Stomach smooth muscle (tissue), 2 donors: ENCODE measurements around the gene KLF7.

Source experiments
- H3K27ac ChIP-seq: one replicate; pipeline ENCODE4 v1.7.0; 2013; ENCODE audit warnings: mild to moderate bottlenecking, low read length, inconsistent platforms
- H3K27me3 ChIP-seq, 2 donors: one replicate each; pipeline ENCODE4 v1.7.0; 2013; ENCODE audit warnings: low read length in 2 of 2; ENCODE audit not compliant: insufficient read depth in 2 of 2, control insufficient read depth in 1 of 2
- H3K36me3 ChIP-seq, 2 donors: one replicate each; pipeline ENCODE4 v1.7.0; 2013; ENCODE audit warnings: low read length in 2 of 2; ENCODE audit not compliant: control insufficient read depth in 2 of 2, insufficient read depth in 2 of 2
- H3K4me1 ChIP-seq: one replicate; pipeline ENCODE4 v1.7.0; 2013; ENCODE audit warnings: low read length; ENCODE audit not compliant: control insufficient read depth, insufficient read depth
- H3K4me3 ChIP-seq, 2 donors: one replicate each; pipeline ENCODE4 v1.7.0; 2013; ENCODE audit warnings: low read length in 2 of 2
- H3K9ac ChIP-seq, 2 donors: one replicate each; pipeline ENCODE4 v1.7.0; 2013; ENCODE audit warnings: low read length in 2 of 2, mild to moderate bottlenecking in 1 of 2
- H3K9me3 ChIP-seq, 2 donors: one replicate each; pipeline ENCODE4 v1.7.0; 2013; ENCODE audit warnings: low read length in 2 of 2; ENCODE audit not compliant: control insufficient read depth in 2 of 2
- donor health status: healthy.
- donor health status: Pancreatic carcinoma.

KLF7 gene

DNA sequence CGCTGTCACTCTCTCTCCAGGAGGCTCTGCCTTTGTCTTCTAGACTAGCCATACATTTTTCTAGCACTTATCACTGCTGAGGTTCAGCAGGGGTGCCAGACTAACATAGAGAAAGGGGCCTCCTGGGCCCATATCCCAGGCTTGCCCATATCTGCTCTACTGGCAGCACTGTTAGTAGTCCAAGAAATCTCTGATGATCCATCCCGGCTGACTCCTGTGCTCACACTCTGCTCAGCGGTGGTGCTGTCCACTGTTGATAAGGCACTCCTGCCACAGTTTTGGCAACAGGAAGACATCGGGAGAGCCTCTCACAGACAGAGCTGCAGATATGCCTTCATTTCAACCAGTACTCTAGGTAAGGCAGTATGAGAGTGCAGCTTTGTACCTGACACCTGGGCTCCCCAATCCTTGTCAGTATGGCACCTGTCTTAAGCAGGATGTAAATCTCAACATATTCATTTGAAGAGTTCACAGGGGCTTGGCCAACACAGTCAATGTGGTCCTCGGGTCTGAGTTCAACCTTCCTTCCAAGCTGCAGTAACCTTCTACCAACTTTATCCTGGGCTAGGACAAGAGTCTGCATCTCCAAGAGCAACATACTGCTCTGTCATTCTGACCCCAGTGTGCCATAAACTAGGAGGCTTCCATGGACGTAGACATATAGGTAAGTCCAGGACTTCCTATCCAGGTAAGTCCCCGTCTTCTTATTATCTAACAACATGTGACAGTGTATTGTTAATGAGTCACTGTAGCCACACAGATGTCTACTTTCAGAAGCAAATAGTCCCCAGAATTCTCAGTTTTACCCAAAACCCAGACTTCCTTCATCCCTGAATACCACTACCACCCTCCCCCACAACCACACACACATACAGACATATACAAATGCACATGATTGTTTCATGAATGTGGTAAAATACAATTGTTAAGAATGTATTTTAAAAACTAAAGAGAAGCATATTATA, 16.2 kb downstream of the KLF7 start:
- H3K27me3 ChIP-seq = no peaks in the 10 kb centered on the region
- H3K27ac ChIP-seq = no peak overlapping the region
- peaks cover 0 to 6% of the 10 kb centered on the region in 2 donors for H3K36me3 ChIP-seq
- peaks cover 40% of the 10 kb centered on the region for H3K4me1 ChIP-seq
- H3K9me3 ChIP-seq = no peaks in the 10 kb centered on the region
- peak overlapping the region; percentile 18 to 30 for H3K4me3 ChIP-seq
- H3K9ac ChIP-seq = no peak overlapping the region

DNA sequence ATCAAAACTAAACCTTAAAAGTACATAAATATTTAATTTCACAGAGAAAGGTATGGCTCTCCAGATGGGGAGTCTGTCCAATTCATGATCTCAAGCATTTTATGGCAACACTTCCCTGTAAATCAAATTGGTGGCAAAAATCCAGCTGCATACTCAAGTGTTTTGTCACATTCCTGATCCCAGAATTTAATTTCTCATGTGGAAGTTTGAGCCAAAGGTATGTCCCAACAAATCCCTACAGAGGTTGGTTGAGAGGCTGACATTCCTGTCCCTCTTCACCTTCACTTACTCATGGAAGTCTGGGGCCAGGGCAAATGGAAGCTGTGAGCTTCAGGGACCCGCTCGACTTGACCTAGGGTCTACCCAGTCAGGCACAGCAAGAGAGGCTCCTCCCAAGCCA, 17.7 kb downstream of the KLF7 start:
- Histone ChIP-seq H3K4me1 (peaks cover 47% of the 10 kb centered on the region), H3K9me3 (no peaks in the 10 kb centered on the region), H3K36me3 (peaks cover 0 to 6% of the 10 kb centered on the region in 2 donors), H3K27me3 (no peaks in the 10 kb centered on the region), H3K4me3 (peak overlapping the region in 1 of 2 donors; percentile 23), H3K9ac (no peak overlapping the region), H3K27ac (peak overlapping the region; percentile 19)

DNA sequence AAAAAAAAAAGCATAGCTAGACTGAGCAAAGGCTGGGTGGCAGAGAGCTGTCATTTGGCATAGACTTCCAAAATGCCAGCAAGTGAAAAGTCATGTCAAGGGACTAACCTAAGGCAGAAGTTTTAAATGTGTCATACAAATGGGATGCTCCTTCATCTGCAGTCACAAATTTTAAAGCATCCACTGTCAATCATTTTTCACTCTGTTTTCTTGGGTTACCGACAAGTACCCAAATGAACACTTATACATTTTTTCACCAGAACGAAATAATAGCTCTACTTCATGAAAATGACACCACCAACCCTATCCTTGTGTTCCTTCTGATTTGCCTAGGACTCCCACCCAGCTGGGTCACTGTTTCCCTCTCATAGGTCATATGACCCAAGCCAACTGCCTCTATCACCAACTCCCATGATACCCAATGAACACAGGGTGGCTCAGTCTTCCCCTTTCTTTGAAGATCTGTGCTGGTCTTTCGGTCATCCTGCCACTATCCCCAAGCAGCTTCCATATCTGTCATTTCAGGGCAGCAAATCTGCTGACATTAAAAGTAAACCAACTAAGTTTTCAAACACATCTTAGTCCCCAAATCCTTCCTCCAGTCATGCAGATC, 21.5 kb downstream of the KLF7 start:
- H3K4me1 ChIP-seq = peaks cover 47% of the 10 kb centered on the region
- no peaks in the 10 kb centered on the region for H3K9me3 ChIP-seq
- H3K4me3 ChIP-seq = peak overlapping the region in 1 of 2 donors; percentile 58
- H3K9ac ChIP-seq = no peak overlapping the region
- peaks cover 0 to 6% of the 10 kb centered on the region in 2 donors for H3K36me3 ChIP-seq
- peak overlapping the region; percentile 70 for H3K27ac ChIP-seq
- no peaks in the 10 kb centered on the region for H3K27me3 ChIP-seq

DNA sequence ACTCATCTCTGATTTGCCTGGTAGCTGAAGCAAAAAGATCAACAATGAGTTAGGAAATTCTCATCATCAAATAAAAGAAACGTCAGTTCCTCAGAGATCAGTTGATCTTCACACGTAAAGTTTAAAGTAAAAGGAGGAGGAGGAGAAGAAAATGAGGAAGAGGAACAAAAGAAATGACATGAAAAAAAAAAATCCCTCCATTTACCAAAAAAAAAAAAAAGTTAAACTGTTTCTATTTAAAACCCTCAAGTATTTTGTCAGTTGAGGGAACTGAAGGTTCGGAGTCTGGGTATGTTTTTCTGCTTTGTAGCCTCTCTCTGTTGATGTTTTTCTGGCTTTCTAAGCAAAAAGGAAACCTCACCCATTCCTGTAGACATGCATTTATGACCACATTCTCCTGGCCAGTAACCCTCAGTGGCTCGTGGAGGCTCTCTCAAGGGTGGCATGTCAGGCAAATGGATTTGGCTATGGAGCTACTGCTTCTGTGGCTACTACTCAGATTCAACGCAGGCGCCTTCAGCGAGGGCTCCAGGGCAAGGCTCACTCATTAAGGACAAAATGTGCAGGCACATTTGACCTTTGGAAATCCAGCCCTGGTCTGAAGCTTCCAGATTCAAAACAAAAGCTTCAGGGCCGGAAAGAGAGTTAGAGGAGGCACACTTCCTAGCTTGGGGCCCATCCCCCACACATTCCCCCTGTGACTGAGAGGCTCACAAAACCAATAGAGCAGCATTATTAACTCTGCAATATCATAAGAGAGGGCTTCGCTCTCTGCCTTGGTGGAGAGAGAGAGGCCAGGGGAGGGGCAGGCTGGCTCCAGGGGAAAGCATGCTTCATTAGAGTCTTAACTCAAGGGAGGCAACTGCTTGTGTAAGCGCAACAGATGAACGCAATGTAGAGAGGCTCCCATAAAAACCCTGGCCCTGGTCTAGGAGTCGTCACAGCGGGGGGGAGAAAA, 22.3 kb downstream of the KLF7 start:
- H3K27ac ChIP-seq = peak overlapping the region; percentile 70
- peaks cover 0 to 6% of the 10 kb centered on the region in 2 donors for H3K36me3 ChIP-seq
- H3K4me1 ChIP-seq = peaks cover 46% of the 10 kb centered on the region
- H3K9ac ChIP-seq = peak overlapping the region; percentile 6 to 44
- no peaks in the 10 kb centered on the region for H3K9me3 ChIP-seq
- H3K27me3 ChIP-seq = no peaks in the 10 kb centered on the region
- H3K4me3 ChIP-seq = peak overlapping the region; percentile 32 to 58

DNA sequence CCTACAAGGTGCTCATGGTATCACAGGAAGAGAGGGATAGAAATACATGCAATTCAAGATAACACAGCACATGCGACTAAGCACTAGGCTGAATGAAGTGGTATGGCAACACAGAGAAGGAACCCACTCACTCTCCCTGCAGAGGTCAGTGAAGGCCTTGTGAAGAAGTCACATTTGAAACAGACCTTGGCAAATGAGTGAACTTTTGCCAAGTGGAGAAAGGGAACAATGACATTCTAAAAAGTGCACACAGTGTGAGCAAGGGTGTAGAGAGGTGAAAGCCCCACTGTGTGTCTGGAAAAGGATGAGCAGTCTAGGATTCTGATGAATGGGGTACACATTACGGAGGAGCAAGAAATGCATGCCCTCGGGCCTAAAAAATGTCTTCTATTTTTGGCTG, 23.3 kb downstream of the KLF7 start:
- H3K9me3 ChIP-seq = no peaks in the 10 kb centered on the region
- peaks cover 43% of the 10 kb centered on the region for H3K4me1 ChIP-seq
- no peaks in the 10 kb centered on the region for H3K27me3 ChIP-seq
- H3K9ac ChIP-seq = peak overlapping the region in 1 of 2 donors; percentile 2
- peak overlapping the region; percentile 50 for H3K27ac ChIP-seq
- no peak overlapping the region for H3K4me3 ChIP-seq
- H3K36me3 ChIP-seq = peaks cover 0 to 6% of the 10 kb centered on the region in 2 donors

DNA sequence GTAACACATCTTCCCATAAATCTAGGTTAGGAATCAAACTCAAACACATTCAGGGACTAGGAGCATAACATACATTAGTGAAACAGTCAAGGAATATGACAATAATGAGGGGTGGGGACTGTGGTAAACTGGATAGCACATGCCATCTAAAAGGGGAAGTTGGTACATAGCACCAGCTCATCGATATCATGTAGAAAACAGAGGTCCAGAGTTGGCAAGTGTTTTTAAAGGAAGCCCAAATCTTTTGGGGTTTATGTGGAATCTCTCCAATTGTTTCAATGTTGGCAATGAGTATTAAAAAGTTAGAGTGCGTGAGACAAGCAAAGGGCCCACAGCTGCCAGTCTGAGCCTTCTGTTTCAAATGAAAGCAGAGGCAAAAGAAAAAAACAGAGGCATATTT, 24.4 kb downstream of the KLF7 start:
- Histone ChIP-seq H3K27ac (no peak overlapping the region), H3K27me3 (no peaks in the 10 kb centered on the region), H3K9me3 (no peaks in the 10 kb centered on the region), H3K36me3 (peaks cover 0 to 6% of the 10 kb centered on the region in 2 donors), H3K4me3 (no peak overlapping the region), H3K4me1 (peaks cover 54% of the 10 kb centered on the region), H3K9ac (no peak overlapping the region)

DNA sequence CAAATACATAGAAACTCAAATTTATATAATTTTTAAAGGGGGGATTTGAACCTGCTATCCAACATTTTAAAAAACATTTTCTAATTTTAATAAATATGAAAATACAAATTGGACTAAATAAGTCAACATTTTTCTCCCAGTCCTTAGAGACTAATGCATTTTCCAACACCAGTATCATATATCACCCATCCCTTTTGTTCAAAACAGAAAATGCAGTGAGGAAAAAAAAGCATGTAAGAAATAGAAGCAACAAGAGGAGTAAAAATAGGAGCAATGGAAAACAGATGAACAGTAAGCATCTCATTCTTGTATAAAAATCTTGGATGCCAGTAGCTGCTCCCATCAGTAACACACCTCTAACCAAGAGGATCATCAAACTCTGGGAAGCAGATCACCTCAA, 25.5 kb downstream of the KLF7 start:
- Histone ChIP-seq H3K27ac (no peak overlapping the region), H3K9ac (no peak overlapping the region), H3K4me3 (no peak overlapping the region), H3K9me3 (no peaks in the 10 kb centered on the region), H3K36me3 (no peaks in the 10 kb centered on the region), H3K27me3 (no peaks in the 10 kb centered on the region), H3K4me1 (peaks cover 61% of the 10 kb centered on the region)

DNA sequence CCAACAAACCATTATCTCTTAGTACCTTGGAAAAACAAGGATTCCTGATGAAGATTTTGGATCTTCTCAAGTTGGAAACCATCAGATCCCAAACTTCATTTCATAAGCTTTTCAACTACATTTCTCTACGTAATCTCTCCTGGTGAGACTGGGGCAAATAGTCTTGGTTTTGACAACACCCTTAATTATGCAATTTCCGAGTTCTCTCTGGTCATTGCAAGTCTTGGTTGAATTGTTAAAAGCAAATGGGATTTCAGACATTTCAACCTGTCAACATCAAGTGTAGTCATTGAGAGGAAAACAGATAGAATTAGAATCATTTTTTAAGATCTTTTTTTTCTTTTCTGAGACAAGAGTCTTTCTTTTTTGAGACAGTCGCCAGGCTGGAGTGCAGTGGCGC, 26.2 kb downstream of the KLF7 start:
- H3K9me3 ChIP-seq = no peaks in the 10 kb centered on the region
- no peaks in the 10 kb centered on the region for H3K36me3 ChIP-seq
- H3K27me3 ChIP-seq = no peaks in the 10 kb centered on the region
- peaks cover 64% of the 10 kb centered on the region for H3K4me1 ChIP-seq
- no peak overlapping the region for H3K27ac ChIP-seq
- no peak overlapping the region for H3K9ac ChIP-seq
- no peak overlapping the region for H3K4me3 ChIP-seq

DNA sequence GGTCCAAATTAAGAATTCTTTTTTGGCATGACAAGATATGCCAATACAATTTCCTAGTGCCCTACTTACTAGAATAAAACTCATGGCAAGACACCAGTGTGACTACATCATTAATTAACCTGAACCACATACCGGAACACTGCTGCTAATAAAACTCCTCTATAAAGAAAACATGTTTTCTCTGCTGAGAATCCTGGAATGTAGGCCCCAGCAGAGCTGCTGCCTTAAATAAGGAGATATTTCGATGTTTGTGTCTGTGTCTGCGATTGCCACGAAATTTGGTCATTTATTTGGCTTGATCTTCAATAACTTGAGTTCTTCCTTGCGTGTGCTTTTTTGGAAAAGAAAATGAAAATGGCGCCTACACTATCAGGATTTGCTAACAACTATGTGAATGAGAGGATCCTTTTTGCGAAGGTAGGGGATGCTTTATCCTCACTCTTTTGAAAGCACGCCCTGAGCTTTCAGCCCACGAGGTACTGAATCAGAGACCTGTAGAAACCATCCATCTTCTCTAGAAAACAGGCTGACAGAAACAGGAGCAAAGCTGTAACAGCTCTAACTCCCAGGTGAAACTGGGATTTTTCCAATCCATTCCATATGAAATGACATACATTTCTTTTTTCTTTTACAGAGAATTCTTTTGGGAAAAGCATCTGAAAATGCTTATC, 27.0 kb downstream of the KLF7 start:
- H3K9ac ChIP-seq = no peak overlapping the region
- no peak overlapping the region for H3K27ac ChIP-seq
- H3K4me3 ChIP-seq = no peak overlapping the region
- H3K9me3 ChIP-seq = no peaks in the 10 kb centered on the region
- no peaks in the 10 kb centered on the region for H3K27me3 ChIP-seq
- peaks cover 64% of the 10 kb centered on the region for H3K4me1 ChIP-seq
- no peaks in the 10 kb centered on the region for H3K36me3 ChIP-seq
